SU-DHL-6 (cell line): ENCODE measurements around the gene GAPVD1.

Experiments
- H2AFZ ChIP-seq: fragments of 200-600 bp; sonication (generic); 2 replicates; pipeline ENCODE4 v1.6.1; 2014; ENCODE audit warnings: low read depth, mild to moderate bottlenecking, moderate library complexity, mixed read lengths, antibody characterized with exemption, low read length; ENCODE audit not compliant: severe bottlenecking
- H3F3A ChIP-seq: fragments of 200-600 bp; shearing (Covaris generic); 2 replicates; pipeline ENCODE4 v1.6.0; 2016; ENCODE audit warnings: antibody characterized with exemption, mild to moderate bottlenecking; ENCODE audit not compliant: insufficient read depth
- H3K27ac ChIP-seq: fragments of 200-600 bp; sonication (generic); 2 replicates; pipeline ENCODE4 v1.5.1; 2016; ENCODE audit warnings: low read depth, mild to moderate bottlenecking, low read length, moderate library complexity, mixed read lengths
- H3K27me3 ChIP-seq: fragments of 200-600 bp; sonication (generic), shearing (Covaris generic); 2 replicates; pipeline ENCODE4 v1.6.0; 2014; ENCODE audit warnings: mild to moderate bottlenecking, low read length
- H3K36me3 ChIP-seq: fragments of 200-600 bp; sonication (generic); 2 replicates; pipeline ENCODE4 v1.6.1; 2014; ENCODE audit warnings: mild to moderate bottlenecking, low read length, mixed read lengths
- H3K4me2 ChIP-seq: fragments of 300-600, 200-600 bp; shearing (Covaris generic), sonication (generic); 2 replicates; pipeline ENCODE4 v1.6.0; 2014; ENCODE audit warnings: low read length, low read depth, mild to moderate bottlenecking; ENCODE audit not compliant: poor library complexity, severe bottlenecking
- H3K4me3 ChIP-seq: fragments of 200-600 bp; sonication (generic); 2 replicates; pipeline ENCODE4 v1.5.1; 2014; ENCODE audit warnings: antibody characterized with exemption, low read length, mild to moderate bottlenecking, mixed read lengths; ENCODE audit not compliant: insufficient read depth, poor library complexity, severe bottlenecking
- H3K79me2 ChIP-seq: fragments of 200-600 bp; sonication (generic); 2 replicates; pipeline ENCODE4 v1.6.1; 2014; ENCODE audit warnings: mild to moderate bottlenecking, low read length, moderate library complexity; ENCODE audit not compliant: insufficient read depth
- H3K9ac ChIP-seq: fragments of 200-600 bp; sonication (generic); 2 replicates; pipeline ENCODE4 v1.7.0; 2014; ENCODE audit warnings: mild to moderate bottlenecking, low read length
- H3K9me2 ChIP-seq: fragments of 200-600 bp; sonication (generic); replicated peaks from 2 replicates; pipeline ENCODE4 v1.6.1; 2014; ENCODE audit warnings: low read length; ENCODE audit not compliant: insufficient read depth
- H3K9me3 ChIP-seq: fragments of 200-600 bp; sonication (generic); 2 replicates; pipeline ENCODE4 v1.6.1; 2014; ENCODE audit warnings: low read length, mixed read lengths; ENCODE audit not compliant: insufficient read depth
- H4K20me1 ChIP-seq: fragments of 200-600 bp; sonication (generic); 2 replicates; pipeline ENCODE4 v1.6.1; 2014; ENCODE audit warnings: low read depth, mild to moderate bottlenecking, antibody characterized with exemption, low read length, moderate library complexity, mixed read lengths
- EZH2phosphoT487 ChIP-seq: fragments of 200-600 bp; sonication (generic), shearing (Covaris generic); conservative IDR thresholded peaks from 2 replicates; pipeline ENCODE4 v1.6.1; 2018; ENCODE audit warnings: mild to moderate bottlenecking, antibody characterized with exemption, low read length, moderate library complexity, mixed read lengths
- TF ChIP-seq, protein P1 (sequence below): fragments of 200-600 bp; sonication (generic); IDR thresholded peaks from one replicate; pipeline ENCODE4 v1.5.1; 2017; ENCODE audit warnings: antibody characterized with exemption, mild to moderate bottlenecking, low read length, moderate library complexity; ENCODE audit not compliant: insufficient read depth, poor library complexity, severe bottlenecking

Gene GAPVD1

DNA sequence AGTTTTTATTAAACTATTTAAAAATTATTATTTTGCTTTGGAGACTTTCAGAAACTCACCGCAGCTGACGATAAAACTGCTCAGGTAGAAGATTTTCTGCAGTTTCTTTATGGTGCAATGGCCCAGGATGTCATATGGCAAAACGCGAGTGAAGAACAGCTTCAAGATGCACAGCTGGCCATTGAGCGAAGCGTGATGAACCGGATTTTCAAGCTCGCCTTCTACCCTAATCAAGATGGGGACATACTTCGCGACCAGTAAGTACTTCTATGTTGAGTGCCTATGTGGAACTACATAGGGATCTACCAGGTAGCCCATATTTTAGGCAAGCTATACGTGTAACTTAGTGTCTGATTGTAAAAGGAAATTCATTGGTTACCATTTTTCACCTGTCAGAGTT lies 94.0 kb downstream of the GAPVD1 start:
- Histone ChIP-seq H4K20me1 (no peaks in the 10 kb centered on the region), H3K79me2 (no peaks in the 10 kb centered on the region), H3F3A (no peaks in the 10 kb centered on the region), H3K36me3 (peaks cover 4% of the 10 kb centered on the region), H2AFZ (no peak overlapping the region), H3K27ac (no peak overlapping the region), H3K4me3 (no peak overlapping the region), H3K9me3 (no peaks in the 10 kb centered on the region), H3K9ac (no peak overlapping the region), H3K27me3 (no peaks in the 10 kb centered on the region), H3K4me2 (no peak overlapping the region), H3K9me2 (no peaks in the 10 kb centered on the region)
- TF ChIP-seq, protein P1, sequence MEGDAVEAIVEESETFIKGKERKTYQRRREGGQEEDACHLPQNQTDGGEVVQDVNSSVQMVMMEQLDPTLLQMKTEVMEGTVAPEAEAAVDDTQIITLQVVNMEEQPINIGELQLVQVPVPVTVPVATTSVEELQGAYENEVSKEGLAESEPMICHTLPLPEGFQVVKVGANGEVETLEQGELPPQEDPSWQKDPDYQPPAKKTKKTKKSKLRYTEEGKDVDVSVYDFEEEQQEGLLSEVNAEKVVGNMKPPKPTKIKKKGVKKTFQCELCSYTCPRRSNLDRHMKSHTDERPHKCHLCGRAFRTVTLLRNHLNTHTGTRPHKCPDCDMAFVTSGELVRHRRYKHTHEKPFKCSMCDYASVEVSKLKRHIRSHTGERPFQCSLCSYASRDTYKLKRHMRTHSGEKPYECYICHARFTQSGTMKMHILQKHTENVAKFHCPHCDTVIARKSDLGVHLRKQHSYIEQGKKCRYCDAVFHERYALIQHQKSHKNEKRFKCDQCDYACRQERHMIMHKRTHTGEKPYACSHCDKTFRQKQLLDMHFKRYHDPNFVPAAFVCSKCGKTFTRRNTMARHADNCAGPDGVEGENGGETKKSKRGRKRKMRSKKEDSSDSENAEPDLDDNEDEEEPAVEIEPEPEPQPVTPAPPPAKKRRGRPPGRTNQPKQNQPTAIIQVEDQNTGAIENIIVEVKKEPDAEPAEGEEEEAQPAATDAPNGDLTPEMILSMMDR = no peak
- TF ChIP-seq EZH2phosphoT487 = no peak

DNA sequence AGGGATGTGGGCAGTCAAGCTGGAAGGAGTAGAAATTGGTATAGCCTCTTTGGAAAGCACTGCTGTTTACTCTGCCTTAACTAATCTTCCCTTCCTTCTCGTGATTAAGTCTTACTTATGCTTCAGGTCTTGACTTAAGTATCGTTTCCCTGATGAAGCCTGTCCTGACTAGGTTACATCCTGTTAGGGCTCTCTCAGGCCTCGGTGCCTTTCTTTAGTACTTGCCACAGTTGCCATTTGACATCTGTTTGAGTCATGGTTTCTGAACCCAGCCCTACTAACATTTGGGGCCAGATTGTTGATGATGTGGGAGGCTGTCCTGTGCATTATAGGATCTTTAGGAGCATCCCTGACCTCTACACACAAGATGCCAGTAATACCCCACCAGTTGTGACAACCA lies 94.4 kb downstream of the GAPVD1 start:
- TF ChIP-seq, protein P1 = no peak
- no peak for TF ChIP-seq EZH2phosphoT487

DNA sequence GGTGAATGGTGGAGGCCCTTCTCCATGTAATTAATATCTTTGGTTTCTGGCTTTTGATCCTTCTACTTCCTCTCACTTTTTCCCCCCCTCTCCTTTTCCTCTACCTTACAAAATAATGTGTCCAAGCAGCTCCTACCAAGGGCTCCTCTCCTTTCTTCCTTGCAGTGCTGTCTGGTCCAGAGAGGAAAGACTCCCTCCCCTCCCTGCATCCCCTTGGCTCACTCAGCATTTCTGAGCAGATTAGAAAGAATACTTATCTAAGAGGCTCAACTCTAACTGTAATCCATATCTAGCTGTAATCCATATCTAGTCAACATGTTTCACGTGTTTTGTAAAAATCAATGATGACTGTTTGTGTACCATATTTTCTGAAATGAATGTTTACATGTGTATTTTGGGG lies 97.4 kb downstream of the GAPVD1 start:
- Histone ChIP-seq H3K9ac (no peak overlapping the region), H3K79me2 (no peaks in the 10 kb centered on the region), H3K4me2 (no peak overlapping the region), H2AFZ (no peak overlapping the region), H3F3A (no peaks in the 10 kb centered on the region), H3K9me3 (no peaks in the 10 kb centered on the region), H3K36me3 (peaks cover 8% of the 10 kb centered on the region; the same call in 1 of the 2 replicates), H4K20me1 (no peaks in the 10 kb centered on the region), H3K27me3 (no peaks in the 10 kb centered on the region), H3K4me3 (no peak overlapping the region), H3K27ac (no peak overlapping the region), H3K9me2 (no peaks in the 10 kb centered on the region)
- TF ChIP-seq, protein P1 = no peak
- TF ChIP-seq EZH2phosphoT487 = no peak

More for the DNA sequence above, 94.4 kb downstream of the GAPVD1 start:
- Histone ChIP-seq H3F3A (no peaks in the 10 kb centered on the region), H3K9ac (no peak overlapping the region), H3K79me2 (no peaks in the 10 kb centered on the region), H3K4me3 (no peak overlapping the region), H3K9me2 (no peaks in the 10 kb centered on the region), H3K36me3 (no peaks in the 10 kb centered on the region; the same call in 1 of the 2 replicates), H2AFZ (no peak overlapping the region), H3K27ac (no peak overlapping the region), H3K27me3 (no peaks in the 10 kb centered on the region), H4K20me1 (no peaks in the 10 kb centered on the region), H3K9me3 (no peaks in the 10 kb centered on the region), H3K4me2 (no peak overlapping the region)

DNA sequence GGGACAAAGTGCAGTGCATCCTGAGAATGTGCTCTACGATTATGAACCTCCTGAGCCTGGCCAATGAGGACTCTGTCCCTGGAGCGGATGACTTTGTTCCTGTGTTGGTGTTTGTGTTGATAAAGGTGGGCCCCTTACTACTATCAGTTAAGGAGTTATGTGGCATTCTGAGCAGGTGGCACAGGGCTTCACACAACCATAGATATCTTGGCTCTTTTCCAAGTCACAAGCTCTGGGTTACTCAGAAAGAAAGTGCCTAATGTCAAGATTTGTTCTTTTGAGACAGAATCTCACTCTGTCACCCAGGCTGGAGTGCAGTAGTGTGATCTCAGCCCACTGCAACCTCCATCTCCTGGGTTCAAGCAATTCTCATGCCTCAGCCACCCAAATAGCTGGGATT lies 99.0 kb downstream of the GAPVD1 start:
- no peak overlapping the region for H3K4me3 ChIP-seq
- TF ChIP-seq, protein P1 = no peak
- TF ChIP-seq EZH2phosphoT487 = no peak
- no peaks in the 10 kb centered on the region for H4K20me1 ChIP-seq
- H3K9me3 ChIP-seq = no peaks in the 10 kb centered on the region
- H3K9ac ChIP-seq = no peak overlapping the region
- H3K4me2 ChIP-seq = no peak overlapping the region
- H3K27me3 ChIP-seq = no peaks in the 10 kb centered on the region
- no peak overlapping the region for H2AFZ ChIP-seq
- peaks cover 8% of the 10 kb centered on the region; the same call in 1 of the 2 replicates for H3K36me3 ChIP-seq
- no peaks in the 10 kb centered on the region for H3F3A ChIP-seq
- H3K79me2 ChIP-seq = no peaks in the 10 kb centered on the region
- no peaks in the 10 kb centered on the region for H3K9me2 ChIP-seq
- no peak overlapping the region for H3K27ac ChIP-seq
